CD14-positive monocyte (primary cell): ENCODE results near the gene CACTIN. TPM values are rescaled to one million over a fixed set of nuclear protein-coding genes. Genes with fewer than 3 reads are reported as not detected.

Source experiments
- DNase-seq, 3 donors: peaks; one replicate each; pipeline ENCODE4 v3.0.0-alpha.2; 2011 to 2022
- H2AFZ ChIP-seq: 2 replicates; pipeline ENCODE4 v1.6.0; 2012; ENCODE audit warnings: mild to moderate bottlenecking, low read depth, low read length, inconsistent platforms; ENCODE audit not compliant: insufficient read depth, poor library complexity, severe bottlenecking
- H3K27ac ChIP-seq, 2 donors: 1 replicate in 1 of 2; 2 replicates in 1 of 2; pipeline ENCODE4 v1.5.1; 2012 to 2013; ENCODE audit warnings: low read length in 2 of 2, control low read depth in 1 of 2, inconsistent platforms in 1 of 2, low read depth in 1 of 2, mild to moderate bottlenecking in 1 of 2
- H3K27me3 ChIP-seq, 2 donors: one replicate each; pipeline versions ENCODE4 v1.6.0 to v1.6.1; 2011 to 2013; ENCODE audit warnings: low read length in 2 of 2; ENCODE audit not compliant: control insufficient read depth in 2 of 2, insufficient read depth in 2 of 2
- H3K36me3 ChIP-seq, 2 donors: replicated peaks in 1 of 2; 1 replicate in 1 of 2; 2 replicates in 1 of 2; pipeline versions ENCODE4 v1.5.1 to v1.6.1; 2012 to 2013; ENCODE audit warnings: low read length in 2 of 2, control low read depth in 1 of 2, inconsistent platforms in 1 of 2, mild to moderate bottlenecking in 1 of 2; ENCODE audit not compliant: insufficient read depth in 2 of 2, control insufficient read depth in 1 of 2
- H3K4me1 ChIP-seq, 2 donors: 1 replicate in 1 of 2; 2 replicates in 1 of 2; pipeline versions ENCODE4 v1.5.1 to v1.6.1; 2012 to 2013; ENCODE audit warnings: low read length in 2 of 2, control low read depth in 1 of 2, inconsistent platforms in 1 of 2, mild to moderate bottlenecking in 1 of 2, moderate library complexity in 1 of 2; ENCODE audit not compliant: insufficient read depth in 2 of 2, control insufficient read depth in 1 of 2
- H3K4me2 ChIP-seq: replicated peaks from 2 replicates; pipeline ENCODE3; 2012; ENCODE audit warnings: low read length, moderate library complexity, mild to moderate bottlenecking; ENCODE audit not compliant: poor library complexity, severe bottlenecking; ENCODE audit errors: extremely low read depth
- H3K4me3 ChIP-seq, 3 experiments: fragments of 200-600 bp in 1 of 3; sonication (generic) in 1 of 3; replicated peaks in 1 of 3; 1 replicate in 2 of 3; 2 replicates in 1 of 3; pipeline ENCODE4 v1.5.1; 2011 to 2013; ENCODE audit warnings: low read length in 3 of 3, mild to moderate bottlenecking in 3 of 3, control low read depth in 2 of 3, low read depth in 2 of 3, inconsistent platforms in 1 of 3, moderate library complexity in 1 of 3
- H3K79me2 ChIP-seq: 2 replicates; pipeline ENCODE4 v1.6.0; 2012; ENCODE audit warnings: mild to moderate bottlenecking, control low read depth, inconsistent platforms, low read length, moderate library complexity; ENCODE audit not compliant: insufficient read depth
- H3K9ac ChIP-seq: 2 replicates; pipeline ENCODE4 v1.6.0; 2017; ENCODE audit warnings: low read length, mild to moderate bottlenecking; ENCODE audit not compliant: insufficient read depth, poor library complexity, severe bottlenecking
- H3K9me3 ChIP-seq, 2 donors: replicated peaks in 1 of 2; 1 replicate in 1 of 2; 2 replicates in 1 of 2; pipeline versions ENCODE4 v1.5.1 to v1.6.1; 2012 to 2013; ENCODE audit warnings: low read length in 2 of 2, control low read depth in 1 of 2; ENCODE audit not compliant: control insufficient read depth in 1 of 2, insufficient read depth in 1 of 2
- H4K20me1 ChIP-seq: 2 replicates; pipeline ENCODE4 v1.6.0; 2012; ENCODE audit warnings: mild to moderate bottlenecking, low read length, control low read depth, moderate library complexity; ENCODE audit not compliant: insufficient read depth
- H3K27ac Mint-ChIP-seq, 7 donors: one replicate each; pipeline ENCODE4 v1.8.0; 2020; ENCODE audit warnings: mild to moderate bottlenecking in 7 of 7, mixed read lengths in 7 of 7, moderate library complexity in 6 of 7, inconsistent platforms in 2 of 7
- H3K27me3 Mint-ChIP-seq, 3 donors: one replicate each; pipeline ENCODE4 v1.8.0; 2021 to 2022; ENCODE audit warnings: low read depth in 3 of 3, mild to moderate bottlenecking in 3 of 3, mixed read lengths in 3 of 3, moderate library complexity in 3 of 3, inconsistent platforms in 1 of 3
- H3K36me3 Mint-ChIP-seq, 2 donors: one replicate each; pipeline ENCODE4 v1.8.0; 2020; ENCODE audit warnings: mixed read lengths in 2 of 2, inconsistent platforms in 1 of 2, mild to moderate bottlenecking in 1 of 2
- H3K4me1 Mint-ChIP-seq: one replicate; pipeline ENCODE4 v1.8.0; 2020; ENCODE audit warnings: mild to moderate bottlenecking, mixed read lengths
- H3K4me3 Mint-ChIP-seq, 2 donors: one replicate each; pipeline ENCODE4 v1.8.0; 2020; ENCODE audit warnings: mild to moderate bottlenecking in 2 of 2, mixed read lengths in 2 of 2, moderate library complexity in 1 of 2
- H3K9me3 Mint-ChIP-seq, 7 donors: one replicate each; pipeline ENCODE4 v1.8.0; 2020 to 2022; ENCODE audit warnings: mixed read lengths in 7 of 7, mild to moderate bottlenecking in 6 of 7, moderate library complexity in 6 of 7, inconsistent platforms in 2 of 7
- CTCF ChIP-seq: fragments of 200-600 bp; IDR thresholded peaks from one replicate; pipeline ENCODE4 v1.8.0; 2022; ENCODE audit warnings: antibody characterized with exemption, mild to moderate bottlenecking
- WGBS: methylation state at CpG from one replicate; pipeline ENCODE4 v1.1.5; 2013; ENCODE audit warnings: missing lambda C conversion rate; ENCODE audit not compliant: insufficient coverage; 5-methylcytosine and 5-hydroxymethylcytosine counted together
- intact Hi-C, 2 donors: fragments of 100-400 bp; cut with micrococcal nuclease; formaldehyde crosslinking; loops; one replicate each; pipeline versions ENCODE4 v1.15.0 to v1.15.1; 2023
- polyA plus RNA-seq, 3 donors: library from polyadenylated mRNA; depleted of rRNA in 1 of 3; unstranded in 2 of 3; stranded (reverse) in 1 of 3; fragments of 300-500 nt in 2 of 3; fragments of >200 nt in 1 of 3; fragmentation: Illumina TruSeq in 2 of 3; gene quantifications; 1 replicate in 2 of 3; 2 replicates in 1 of 3; pipeline ENCODE4 v1.2.3, GENCODE V29; 2012 to 2021

Gene CACTIN
- polyA plus RNA-seq, 3 donors: 2.5 to 19.4 (median 3.0) TPM

GRCh38 chr19:3665681-3666544, 39.3 kb upstream of the CACTIN start:
- WGBS: 54% methylated on average over 36 of the region's 40 CpGs
- intact Hi-C loops: loop anchor here (2.0 to 5.0 kb wide), 3 partner anchors 41 to 157 kb away; partner anchors contain the start of gene TJP3 (in 2 of the 2)
- Histone ChIP-seq H3K4me1 (peaks cover 4 to 7% of the 10 kb centered on the region in 2 donors), H3K4me3 (no peak overlapping the region), H4K20me1 (peaks cover 85% of the 10 kb centered on the region), H3K9ac (no peak overlapping the region), H2AFZ (no peak overlapping the region), H3K4me2 (no peak overlapping the region), H3K79me2 (peaks cover under 1% of the 10 kb centered on the region), H3K27me3 (peaks cover 0 to 2% of the 10 kb centered on the region in 2 donors), H3K27ac (peak overlapping the region in 1 of 2 donors; percentile 31), H3K9me3 (no peaks in the 10 kb centered on the region), H3K36me3 (peaks cover 42 to 62% of the 10 kb centered on the region in 2 donors)
- DNase-seq: peak; percentile 29 to 58 (median 39)
- Mint-ChIP-seq H3K36me3 (peaks cover 50 to 73% of the 10 kb centered on the region in 2 donors), H3K27ac (peak overlapping the region in 1 of 7 donors; percentile 35), H3K9me3 (peaks cover 0 to 3% (median 0%) of the 10 kb centered on the region in 7 donors), H3K4me3 (no peak overlapping the region), H3K27me3 (peaks cover 3 to 8% (median 4%) of the 10 kb centered on the region in 3 donors), H3K4me1 (peaks cover 6% of the 10 kb centered on the region)
- TF ChIP-seq CTCF: peak; percentile 96

- H3K27ac Mint-ChIP-seq: no peak overlapping the region
- TF ChIP-seq CTCF: no peak
- H3K27ac ChIP-seq: peak overlapping the region in 1 of 2 donors; percentile 31
- 98% methylated on average over 14 of the region's 19 CpGs for WGBS
- H3K36me3 ChIP-seq: peaks cover 50 to 71% of the 10 kb centered on the region in 2 donors
- H3K4me3 ChIP-seq: no peak overlapping the region
- peaks cover under 1% of the 10 kb centered on the region for H3K4me1 Mint-ChIP-seq
- H3K9ac ChIP-seq: no peak overlapping the region
- H3K27me3 Mint-ChIP-seq: peaks cover 0 to 2% (median 0%) of the 10 kb centered on the region in 3 donors
- H3K27me3 ChIP-seq: no peaks in the 10 kb centered on the region
- no peak overlapping the region for H2AFZ ChIP-seq
- peaks cover 76% of the 10 kb centered on the region for H4K20me1 ChIP-seq
- H3K4me2 ChIP-seq: no peak overlapping the region
- intact Hi-C loops: loop anchor here (2.0 to 5.0 kb wide), 3 partner anchors 42 to 158 kb away; partner anchors contain the start of gene TJP3 (in 2 of the 2)
- peaks cover 0 to 3% (median 0%) of the 10 kb centered on the region in 7 donors for H3K9me3 Mint-ChIP-seq
- no peak overlapping the region for H3K4me3 Mint-ChIP-seq
- H3K4me1 ChIP-seq: no peaks in the 10 kb centered on the region
- no peaks in the 10 kb centered on the region for H3K79me2 ChIP-seq
- peaks cover 53 to 79% of the 10 kb centered on the region in 2 donors for H3K36me3 Mint-ChIP-seq
- H3K9me3 ChIP-seq: no peaks in the 10 kb centered on the region
- DNase-seq: no peak
Measured at GRCh38 chr19:3664879-3665642, 38.5 kb upstream of the CACTIN start.
